Neural cell (in vitro differentiated cells): ENCODE measurements around the gene SDCCAG8. TPM values are rescaled to one million over a fixed set of nuclear protein-coding genes. Genes with fewer than 3 reads are reported as not detected.

Experiments
- H2AFZ ChIP-seq: fragments of 200-600, 300-800 bp; sonication (generic), shearing (Covaris generic); 2 replicates; pipeline ENCODE4 v1.6.0; 2014; ENCODE audit warnings: low read depth, mild to moderate bottlenecking, antibody characterized with exemption, low read length, moderate library complexity
- H3F3A ChIP-seq: fragments of 200-600 bp; shearing (Covaris generic); 2 replicates; pipeline ENCODE4 v1.6.1; 2016; ENCODE audit warnings: mild to moderate bottlenecking, moderate library complexity, mixed read lengths, antibody characterized with exemption, low read length; ENCODE audit not compliant: insufficient read depth, poor library complexity, severe bottlenecking
- H3K27ac ChIP-seq: fragments of 200-600, 300-800 bp; sonication (generic), shearing (Covaris generic); 2 replicates; pipeline ENCODE4 v1.5.1; 2014; ENCODE audit warnings: mild to moderate bottlenecking, low read length, moderate library complexity
- H3K27me3 ChIP-seq: fragments of 300-800, 200-600 bp; sonication (generic), shearing (Covaris generic); 2 replicates; pipeline ENCODE4 v1.6.0; 2014; ENCODE audit warnings: mild to moderate bottlenecking, low read depth, low read length, moderate library complexity; ENCODE audit not compliant: insufficient read depth
- H3K36me3 ChIP-seq: fragments of 300-800, 200-600 bp; sonication (generic), shearing (Covaris generic); 2 replicates; pipeline ENCODE4 v1.5.1; 2014; ENCODE audit warnings: mild to moderate bottlenecking, antibody characterized with exemption, low read length, moderate library complexity; ENCODE audit not compliant: insufficient read depth
- H3K4me2 ChIP-seq: fragments of 300-800, 200-600 bp; sonication (generic), shearing (Covaris generic); 2 replicates; pipeline ENCODE4 v1.6.0; 2014; ENCODE audit warnings: mild to moderate bottlenecking, low read length
- H3K4me3 ChIP-seq: fragments of 300-800, 200-600 bp; sonication (generic), shearing (Covaris generic); 2 replicates; pipeline ENCODE4 v1.5.1; 2014; ENCODE audit warnings: mild to moderate bottlenecking, low read length, moderate library complexity
- H3K79me2 ChIP-seq: fragments of 200-600 bp; shearing (Covaris generic); replicated peaks from 2 replicates; pipeline ENCODE4 v1.6.0; 2014; ENCODE audit warnings: mild to moderate bottlenecking, low read length, moderate library complexity; ENCODE audit not compliant: insufficient read depth
- H3K9ac ChIP-seq: fragments of 300-800, 200-600 bp; sonication (generic), shearing (Covaris generic); 2 replicates; pipeline ENCODE4 v1.6.1; 2016; ENCODE audit warnings: mild to moderate bottlenecking, low read length, mixed read lengths
- H3K9me2 ChIP-seq: fragments of 200-600 bp; shearing (Covaris generic); 2 replicates; pipeline ENCODE4 v1.6.1; 2016; ENCODE audit warnings: mild to moderate bottlenecking, low read length, mixed read lengths; ENCODE audit not compliant: insufficient read depth
- H3K9me3 ChIP-seq: fragments of 200-600, 300-800 bp; sonication (generic), shearing (Covaris generic); 2 replicates; pipeline ENCODE4 v1.6.1; 2016; ENCODE audit warnings: mild to moderate bottlenecking, mixed run types, low read length, moderate library complexity, mixed read lengths
- H4K20me1 ChIP-seq: fragments of 200-600 bp; shearing (Covaris generic); 2 replicates; pipeline ENCODE4 v1.6.1; 2016; ENCODE audit warnings: mild to moderate bottlenecking, mixed run types; ENCODE audit not compliant: insufficient read depth
- EP300 ChIP-seq: fragments of 450-650 bp; conservative IDR thresholded peaks from 2 replicates; pipeline ENCODE4 v1.6.1; 2014; ENCODE audit warnings: antibody characterized with exemption, mild to moderate bottlenecking, moderate library complexity; ENCODE audit not compliant: poor library complexity, severe bottlenecking
- EZH2 ChIP-seq: fragments of 200-600, 300-800 bp; shearing (Covaris generic), sonication (generic); IDR thresholded peaks from 2 replicates; pipeline ENCODE4 v1.6.1; 2014; ENCODE audit warnings: antibody characterized with exemption, low read length, borderline replicate concordance, mild to moderate bottlenecking; ENCODE audit not compliant: insufficient read depth, poor library complexity, severe bottlenecking
- MXI1 ChIP-seq: fragments of 450-650 bp; conservative IDR thresholded peaks from 2 replicates; pipeline ENCODE4 v1.6.1; 2014; ENCODE audit warnings: antibody characterized with exemption, mild to moderate bottlenecking; ENCODE audit not compliant: poor library complexity, severe bottlenecking
- POLR2AphosphoS5 ChIP-seq: IDR thresholded peaks from 2 replicates; pipeline ENCODE4 v1.6.1; 2012
- RAD21 ChIP-seq: fragments of 450-650 bp; conservative IDR thresholded peaks from 2 replicates; pipeline ENCODE4 v1.6.1; 2014; ENCODE audit warnings: antibody characterized with exemption, mild to moderate bottlenecking, moderate library complexity
- REST ChIP-seq: IDR thresholded peaks from 2 replicates; pipeline ENCODE4 v1.6.1; 2012; ENCODE audit warnings: borderline replicate concordance
- SMC3 ChIP-seq: fragments of 450-650 bp; conservative IDR thresholded peaks from 2 replicates; pipeline ENCODE4 v1.6.1; 2014; ENCODE audit warnings: antibody characterized with exemption, mild to moderate bottlenecking, moderate library complexity; ENCODE audit not compliant: poor library complexity
- TAF1 ChIP-seq: IDR thresholded peaks from 2 replicates; pipeline ENCODE4 v1.6.1; 2012; ENCODE audit warnings: low read depth
- polyA plus RNA-seq: library from polyadenylated mRNA; depleted of rRNA; stranded (reverse); fragments of >200 nt; gene quantifications from 2 replicates; pipeline ENCODE4 v1.2.3, GENCODE V29; 2014
- TF ChIP-seq, protein P1 (sequence below): fragments of 450-650 bp; IDR thresholded peaks from 2 replicates; pipeline ENCODE4 v1.5.1; 2014; ENCODE audit warnings: antibody characterized with exemption, mild to moderate bottlenecking, moderate library complexity; ENCODE audit not compliant: poor library complexity, severe bottlenecking

SDCCAG8 gene
- polyA plus RNA-seq, 1 donor from 2014 or later: 32.2 TPM

DNA sequence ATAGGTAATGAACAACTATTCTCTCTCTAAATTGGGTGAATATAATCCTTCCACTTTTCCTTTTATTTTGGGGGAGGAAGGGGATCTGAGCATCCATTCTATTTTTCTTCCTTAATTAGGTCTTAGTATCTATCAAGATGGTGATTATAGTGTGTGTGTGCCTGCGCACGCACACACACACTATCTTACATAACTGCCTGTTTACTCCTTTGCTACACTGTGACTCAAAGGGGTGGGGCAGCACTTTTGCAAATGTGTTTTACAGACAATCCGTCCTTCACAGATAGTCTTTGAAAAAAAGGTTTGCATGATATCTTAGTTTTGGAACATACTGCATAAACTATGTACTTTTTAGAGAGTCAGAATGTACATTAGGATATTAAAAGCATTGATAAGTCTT, 191.5 kb downstream of the SDCCAG8 start:
- Histone ChIP-seq H4K20me1 (no peaks in the 10 kb centered on the region), H3K36me3 (no peaks in the 10 kb centered on the region), H3K27ac (no peak overlapping the region), H3K4me2 (no peak overlapping the region), H3K9ac (no peak overlapping the region), H3K4me3 (no peak overlapping the region), H3K9me2 (no peaks in the 10 kb centered on the region), H3K27me3 (no peaks in the 10 kb centered on the region), H3K79me2 (no peaks in the 10 kb centered on the region), H2AFZ (no peak overlapping the region), H3F3A (no peaks in the 10 kb centered on the region), H3K9me3 (no peaks in the 10 kb centered on the region)
- no peak for TF ChIP-seq EP300
- no peak for TF ChIP-seq RAD21
- TF ChIP-seq MXI1: no peak
- TF ChIP-seq, protein P1, sequence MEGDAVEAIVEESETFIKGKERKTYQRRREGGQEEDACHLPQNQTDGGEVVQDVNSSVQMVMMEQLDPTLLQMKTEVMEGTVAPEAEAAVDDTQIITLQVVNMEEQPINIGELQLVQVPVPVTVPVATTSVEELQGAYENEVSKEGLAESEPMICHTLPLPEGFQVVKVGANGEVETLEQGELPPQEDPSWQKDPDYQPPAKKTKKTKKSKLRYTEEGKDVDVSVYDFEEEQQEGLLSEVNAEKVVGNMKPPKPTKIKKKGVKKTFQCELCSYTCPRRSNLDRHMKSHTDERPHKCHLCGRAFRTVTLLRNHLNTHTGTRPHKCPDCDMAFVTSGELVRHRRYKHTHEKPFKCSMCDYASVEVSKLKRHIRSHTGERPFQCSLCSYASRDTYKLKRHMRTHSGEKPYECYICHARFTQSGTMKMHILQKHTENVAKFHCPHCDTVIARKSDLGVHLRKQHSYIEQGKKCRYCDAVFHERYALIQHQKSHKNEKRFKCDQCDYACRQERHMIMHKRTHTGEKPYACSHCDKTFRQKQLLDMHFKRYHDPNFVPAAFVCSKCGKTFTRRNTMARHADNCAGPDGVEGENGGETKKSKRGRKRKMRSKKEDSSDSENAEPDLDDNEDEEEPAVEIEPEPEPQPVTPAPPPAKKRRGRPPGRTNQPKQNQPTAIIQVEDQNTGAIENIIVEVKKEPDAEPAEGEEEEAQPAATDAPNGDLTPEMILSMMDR: no peak
- TF ChIP-seq EZH2: no peak
- no peak for TF ChIP-seq TAF1
- TF ChIP-seq POLR2AphosphoS5: no peak
- TF ChIP-seq SMC3: no peak
- TF ChIP-seq REST: no peak

- no peaks in the 10 kb centered on the region for H3F3A ChIP-seq
- no peak overlapping the region for H3K27ac ChIP-seq
- no peaks in the 10 kb centered on the region for H3K9me3 ChIP-seq
- H3K27me3 ChIP-seq: no peaks in the 10 kb centered on the region
- no peaks in the 10 kb centered on the region for H3K9me2 ChIP-seq
- H3K4me2 ChIP-seq: no peak overlapping the region
- no peaks in the 10 kb centered on the region for H4K20me1 ChIP-seq
- H3K4me3 ChIP-seq: no peak overlapping the region
- H3K9ac ChIP-seq: no peak overlapping the region
- no peaks in the 10 kb centered on the region for H3K36me3 ChIP-seq
- H3K79me2 ChIP-seq: no peaks in the 10 kb centered on the region
- TF ChIP-seq TAF1: no peak
- TF ChIP-seq, protein P1: no peak
- TF ChIP-seq POLR2AphosphoS5: no peak
- no peak for TF ChIP-seq RAD21
- no peak overlapping the region for H2AFZ ChIP-seq
These were observed 192.0 kb downstream of the SDCCAG8 start for GRCh38 chr1:243447844-243448243.
